ENCODE results near the gene SPDL1. TPM values are rescaled to one million over a fixed set of nuclear protein-coding genes. Genes with fewer than 3 reads are reported as not detected.

SPDL1 gene
- total RNA-seq, 1 experiment from 2014 or later, result 60.0 TPM

- Mint-ChIP-seq H3K27ac (ENCODE audit: unreplicated experiment) (no peak overlapping the region), H3K9me3 (ENCODE audit: unreplicated experiment) (no peaks in the 10 kb centered on the region), H3K4me1 (ENCODE audit: low read depth, unreplicated experiment) (peaks cover 27% of the 10 kb centered on the region), H3K36me3 (ENCODE audit: insufficient read depth, unreplicated experiment) (peaks cover 81% of the 10 kb centered on the region), H3K4me3 (ENCODE audit: unreplicated experiment) (no peak overlapping the region), H3K27me3 (ENCODE audit: insufficient read depth, unreplicated experiment) (no peaks in the 10 kb centered on the region)
- H3K4me3 ChIP-seq (ENCODE audit: low read depth, low read length), result no peak overlapping the region
- no peaks in the 10 kb centered on the region for H3K9me3 ChIP-seq
- H3K27me3 ChIP-seq (replicated peaks; ENCODE audit: control insufficient read depth, insufficient read depth, low read length), result no peaks in the 10 kb centered on the region
- BruUV-seq (replicated peaks), result no TSS peak
- no peaks in the 10 kb centered on the region for H3K4me1 ChIP-seq
- TF ChIP-seq CTCF (IDR thresholded peaks at IDR 0.05; ENCODE audit: insufficient read depth in 1 of 2, low read depth in 1 of 2, low read length in 1 of 2, severe bottlenecking in 1 of 2, unreplicated experiment in 1 of 2), result no peak
- intact Hi-C loops (cut with micrococcal nuclease; ENCODE audit: unreplicated experiment), result no loop called here
- ChIA-PET POLR2A (no interaction called here), CTCF (no interaction called here)
- peaks cover 3% of the 10 kb centered on the region; the same call in 1 of the 2 replicates for H3K36me3 ChIP-seq (ENCODE audit: control insufficient read depth, insufficient read depth, low read length)
- DNase-seq, result no peak
These were observed 7.0 kb downstream of the SPDL1 start for GRCh38 chr5:169590602-169591001.

- ChIA-PET POLR2A (no interaction called here), CTCF (interaction anchor here (1.6 kb wide), 1 partner anchor 8 kb away, joined by 4 read pairs; the partner anchor contains the start of gene SPDL1)
- H3K4me3 ChIP-seq (ENCODE audit: low read depth, low read length), result no peak overlapping the region
- Mint-ChIP-seq H3K27me3 (ENCODE audit: insufficient read depth, unreplicated experiment) (no peaks in the 10 kb centered on the region), H3K9me3 (ENCODE audit: unreplicated experiment) (no peaks in the 10 kb centered on the region), H3K27ac (ENCODE audit: unreplicated experiment) (no peak overlapping the region), H3K4me1 (ENCODE audit: low read depth, unreplicated experiment) (peaks cover 17% of the 10 kb centered on the region), H3K4me3 (ENCODE audit: unreplicated experiment) (no peak overlapping the region), H3K36me3 (ENCODE audit: insufficient read depth, unreplicated experiment) (peaks cover 86% of the 10 kb centered on the region)
- DNase-seq, result no peak
- intact Hi-C loops (cut with micrococcal nuclease; ENCODE audit: unreplicated experiment), result no loop called here
- TF ChIP-seq CTCF (IDR thresholded peaks at IDR 0.05; ENCODE audit: insufficient read depth in 1 of 2, low read depth in 1 of 2, low read length in 1 of 2, severe bottlenecking in 1 of 2, unreplicated experiment in 1 of 2), result no peak
- H3K9me3 ChIP-seq, result no peaks in the 10 kb centered on the region
- BruUV-seq (replicated peaks), result no TSS peak
- peaks cover 3% of the 10 kb centered on the region; the same call in 1 of the 2 replicates for H3K36me3 ChIP-seq (ENCODE audit: control insufficient read depth, insufficient read depth, low read length)
- no peaks in the 10 kb centered on the region for H3K27me3 ChIP-seq (replicated peaks; ENCODE audit: control insufficient read depth, insufficient read depth, low read length)
- H3K4me1 ChIP-seq, result no peaks in the 10 kb centered on the region
These were observed 8.1 kb downstream of the SPDL1 start for GRCh38 chr5:169591636-169592035.

GRCh38 chr5:169592937-169593650, 9.5 kb downstream of the SPDL1 start:
- DNase-seq, result peak in 1 of 2 experiments; percentile 16
- no peaks in the 10 kb centered on the region for H3K9me3 ChIP-seq
- H3K36me3 ChIP-seq (ENCODE audit: control insufficient read depth, insufficient read depth, low read length), result peaks cover 3% of the 10 kb centered on the region; the same call in 1 of the 2 replicates
- peaks cover 8% of the 10 kb centered on the region; the same call in 1 of the 2 replicates for H3K4me1 ChIP-seq
- ChIA-PET CTCF (interaction anchor here (1.6 kb wide), 1 partner anchor 10 kb away, joined by 4 read pairs; the partner anchor contains the start of gene SPDL1), POLR2A (no interaction called here)
- H3K4me3 ChIP-seq (ENCODE audit: low read depth, low read length), result no peak overlapping the region
- H3K27me3 Mint-ChIP-seq (ENCODE audit: insufficient read depth, unreplicated experiment), result no peaks in the 10 kb centered on the region
- TF ChIP-seq CTCF (IDR thresholded peaks at IDR 0.05; ENCODE audit: insufficient read depth in 1 of 2, low read depth in 1 of 2, low read length in 1 of 2, severe bottlenecking in 1 of 2, unreplicated experiment in 1 of 2), result no peak
- H3K4me1 Mint-ChIP-seq (ENCODE audit: low read depth, unreplicated experiment), result peaks cover 10% of the 10 kb centered on the region
- H3K27me3 ChIP-seq (replicated peaks; ENCODE audit: control insufficient read depth, insufficient read depth, low read length), result no peaks in the 10 kb centered on the region
- H3K27ac Mint-ChIP-seq (ENCODE audit: unreplicated experiment), result peak overlapping the region; percentile 56
- BruUV-seq (replicated peaks), result no TSS peak
- H3K36me3 Mint-ChIP-seq (ENCODE audit: insufficient read depth, unreplicated experiment), result peaks cover 94% of the 10 kb centered on the region
- intact Hi-C loops (cut with micrococcal nuclease; ENCODE audit: unreplicated experiment), result no loop called here
- no peak overlapping the region for H3K4me3 Mint-ChIP-seq (ENCODE audit: unreplicated experiment)
- no peaks in the 10 kb centered on the region for H3K9me3 Mint-ChIP-seq (ENCODE audit: unreplicated experiment)
